Nephron progenitor cell (in vitro differentiated cells): ENCODE results near the gene KCND3.

Experiments used
- DNase-seq: peaks from one replicate; pipeline ENCODE4 v3.0.0; 2021
- H3K27ac Mint-ChIP-seq: 2 replicates; pipeline ENCODE4 v1.8.0; 2021; ENCODE audit warnings: mild to moderate bottlenecking, moderate library complexity, mixed read lengths
- H3K27me3 Mint-ChIP-seq: 2 replicates; pipeline ENCODE4 v1.8.0; 2021; ENCODE audit warnings: mild to moderate bottlenecking, low read depth, mixed read lengths; ENCODE audit not compliant: poor library complexity
- H3K36me3 Mint-ChIP-seq: 2 replicates; pipeline ENCODE4 v1.8.0; 2021; ENCODE audit warnings: low read depth, mixed read lengths
- H3K4me1 Mint-ChIP-seq: 2 replicates; pipeline ENCODE4 v1.8.0; 2021; ENCODE audit warnings: mixed read lengths
- H3K4me3 Mint-ChIP-seq: 2 replicates; pipeline ENCODE4 v1.8.0; 2021; ENCODE audit warnings: mild to moderate bottlenecking, moderate library complexity, mixed read lengths
- H3K9me3 Mint-ChIP-seq: 2 replicates; pipeline ENCODE4 v1.8.0; 2021; ENCODE audit warnings: mild to moderate bottlenecking, moderate library complexity, mixed read lengths
- TF ChIP-seq, protein P1 (sequence below): fragments of 200-600 bp; sonication (generic); IDR thresholded peaks from 2 replicates; pipeline ENCODE4 v1.5.0; 2021; ENCODE audit warnings: antibody characterized with exemption

KCND3 gene

DNA sequence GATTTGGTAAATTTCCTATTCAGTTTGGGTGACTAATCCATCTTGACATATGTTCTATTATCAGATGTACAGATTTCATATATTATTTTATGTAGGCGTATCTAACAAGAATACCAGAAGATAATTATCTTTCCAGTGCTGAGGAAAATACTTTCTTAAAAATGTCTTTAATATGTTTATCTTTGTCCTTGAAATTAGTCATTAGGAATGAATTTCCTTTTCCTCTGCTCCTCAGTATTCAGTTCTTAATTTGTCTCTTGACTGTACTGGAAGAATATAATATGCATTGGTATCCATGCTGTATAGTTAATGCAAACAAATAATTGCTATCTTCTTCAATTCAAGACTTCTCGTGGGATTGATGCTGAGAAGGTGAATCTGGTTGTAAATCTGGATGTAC lies 227.1 kb downstream of the KCND3 start:
- H3K27ac Mint-ChIP-seq = no peak overlapping the region
- H3K4me1 Mint-ChIP-seq = peaks cover 13% of the 10 kb centered on the region
- no peak overlapping the region for H3K4me3 Mint-ChIP-seq
- peaks cover 68% of the 10 kb centered on the region for H3K36me3 Mint-ChIP-seq
- TF ChIP-seq, protein P1, sequence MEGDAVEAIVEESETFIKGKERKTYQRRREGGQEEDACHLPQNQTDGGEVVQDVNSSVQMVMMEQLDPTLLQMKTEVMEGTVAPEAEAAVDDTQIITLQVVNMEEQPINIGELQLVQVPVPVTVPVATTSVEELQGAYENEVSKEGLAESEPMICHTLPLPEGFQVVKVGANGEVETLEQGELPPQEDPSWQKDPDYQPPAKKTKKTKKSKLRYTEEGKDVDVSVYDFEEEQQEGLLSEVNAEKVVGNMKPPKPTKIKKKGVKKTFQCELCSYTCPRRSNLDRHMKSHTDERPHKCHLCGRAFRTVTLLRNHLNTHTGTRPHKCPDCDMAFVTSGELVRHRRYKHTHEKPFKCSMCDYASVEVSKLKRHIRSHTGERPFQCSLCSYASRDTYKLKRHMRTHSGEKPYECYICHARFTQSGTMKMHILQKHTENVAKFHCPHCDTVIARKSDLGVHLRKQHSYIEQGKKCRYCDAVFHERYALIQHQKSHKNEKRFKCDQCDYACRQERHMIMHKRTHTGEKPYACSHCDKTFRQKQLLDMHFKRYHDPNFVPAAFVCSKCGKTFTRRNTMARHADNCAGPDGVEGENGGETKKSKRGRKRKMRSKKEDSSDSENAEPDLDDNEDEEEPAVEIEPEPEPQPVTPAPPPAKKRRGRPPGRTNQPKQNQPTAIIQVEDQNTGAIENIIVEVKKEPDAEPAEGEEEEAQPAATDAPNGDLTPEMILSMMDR = no peak
- H3K27me3 Mint-ChIP-seq = no peaks in the 10 kb centered on the region
- H3K9me3 Mint-ChIP-seq = no peaks in the 10 kb centered on the region
- DNase-seq = no peak

DNA sequence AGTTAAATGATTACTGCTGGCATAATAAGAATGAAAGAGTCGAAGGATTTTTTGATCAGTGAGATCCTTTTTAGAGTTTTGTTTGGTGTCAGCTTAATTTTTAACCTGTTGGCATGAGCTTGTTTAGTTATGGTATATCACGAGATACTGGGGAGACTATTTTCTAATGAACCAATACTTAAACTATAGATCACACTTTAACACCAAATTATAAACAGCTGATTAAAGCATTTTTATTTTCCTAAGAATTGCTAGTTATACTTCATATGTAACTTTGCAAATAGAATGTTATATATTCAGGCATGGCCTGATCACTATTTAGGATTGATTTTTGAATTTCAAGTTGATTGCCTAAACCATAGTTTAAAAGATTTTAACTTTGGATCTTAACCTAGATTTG lies 227.8 kb downstream of the KCND3 start:
- no peaks in the 10 kb centered on the region for H3K9me3 Mint-ChIP-seq
- DNase-seq = no peak
- peaks cover 64% of the 10 kb centered on the region for H3K36me3 Mint-ChIP-seq
- no peaks in the 10 kb centered on the region for H3K27me3 Mint-ChIP-seq
- peaks cover 19% of the 10 kb centered on the region for H3K4me1 Mint-ChIP-seq
- H3K4me3 Mint-ChIP-seq = no peak overlapping the region
- H3K27ac Mint-ChIP-seq = no peak overlapping the region
- TF ChIP-seq, protein P1 = no peak

DNA sequence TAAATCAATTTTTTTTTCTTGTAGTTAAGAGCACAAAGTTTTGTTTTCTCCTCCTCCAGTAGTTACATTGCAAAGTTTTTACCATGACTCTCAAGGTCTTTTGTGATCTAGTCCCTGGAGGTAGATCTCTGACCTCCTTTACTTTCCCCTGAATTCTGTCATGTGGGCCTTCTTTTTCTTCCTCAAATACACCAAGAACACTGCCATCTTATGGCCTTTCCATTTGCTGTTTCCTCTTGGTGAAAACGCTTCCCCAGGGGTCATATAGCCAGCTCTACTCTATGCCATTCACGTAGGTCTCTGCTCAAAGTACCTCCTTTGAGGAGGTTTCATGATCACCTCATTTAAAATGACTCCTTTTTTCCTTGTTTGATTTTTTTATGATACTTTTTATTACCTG lies 231.1 kb downstream of the KCND3 start:
- Mint-ChIP-seq H3K9me3 (no peaks in the 10 kb centered on the region), H3K27me3 (no peaks in the 10 kb centered on the region), H3K4me1 (peaks cover 38% of the 10 kb centered on the region), H3K4me3 (peak overlapping the region; percentile 63), H3K36me3 (peaks cover 38% of the 10 kb centered on the region), H3K27ac (no peak overlapping the region)
- TF ChIP-seq, protein P1 = no peak
- no peak for DNase-seq

DNA sequence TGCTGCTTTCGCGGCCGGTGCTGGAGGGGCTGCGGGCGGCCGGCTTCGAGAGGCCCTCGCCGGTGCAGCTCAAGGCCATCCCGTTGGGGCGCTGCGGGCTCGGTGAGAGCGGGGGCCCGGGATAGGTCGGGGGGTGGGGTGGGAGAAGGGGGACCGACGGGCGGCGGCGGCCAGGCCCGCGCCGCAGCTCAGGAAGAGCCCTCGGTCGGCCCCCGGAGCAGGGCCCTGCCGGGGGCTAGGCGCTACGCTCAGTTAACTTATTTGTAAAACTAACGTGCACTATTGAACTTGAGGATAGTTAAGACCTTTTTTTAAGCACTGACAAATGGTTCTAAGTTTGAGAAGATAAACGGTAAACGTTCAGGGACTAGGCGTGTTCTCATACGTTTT lies 233.3 kb downstream of the KCND3 start:
- Mint-ChIP-seq H3K27ac (peak overlapping the region; percentile 85), H3K9me3 (no peaks in the 10 kb centered on the region), H3K27me3 (peaks cover 7% of the 10 kb centered on the region), H3K4me1 (peaks cover 42% of the 10 kb centered on the region), H3K4me3 (peak overlapping the region; percentile 93), H3K36me3 (peaks cover 19% of the 10 kb centered on the region)
- no peak for DNase-seq
- TF ChIP-seq, protein P1 = no peak

DNA sequence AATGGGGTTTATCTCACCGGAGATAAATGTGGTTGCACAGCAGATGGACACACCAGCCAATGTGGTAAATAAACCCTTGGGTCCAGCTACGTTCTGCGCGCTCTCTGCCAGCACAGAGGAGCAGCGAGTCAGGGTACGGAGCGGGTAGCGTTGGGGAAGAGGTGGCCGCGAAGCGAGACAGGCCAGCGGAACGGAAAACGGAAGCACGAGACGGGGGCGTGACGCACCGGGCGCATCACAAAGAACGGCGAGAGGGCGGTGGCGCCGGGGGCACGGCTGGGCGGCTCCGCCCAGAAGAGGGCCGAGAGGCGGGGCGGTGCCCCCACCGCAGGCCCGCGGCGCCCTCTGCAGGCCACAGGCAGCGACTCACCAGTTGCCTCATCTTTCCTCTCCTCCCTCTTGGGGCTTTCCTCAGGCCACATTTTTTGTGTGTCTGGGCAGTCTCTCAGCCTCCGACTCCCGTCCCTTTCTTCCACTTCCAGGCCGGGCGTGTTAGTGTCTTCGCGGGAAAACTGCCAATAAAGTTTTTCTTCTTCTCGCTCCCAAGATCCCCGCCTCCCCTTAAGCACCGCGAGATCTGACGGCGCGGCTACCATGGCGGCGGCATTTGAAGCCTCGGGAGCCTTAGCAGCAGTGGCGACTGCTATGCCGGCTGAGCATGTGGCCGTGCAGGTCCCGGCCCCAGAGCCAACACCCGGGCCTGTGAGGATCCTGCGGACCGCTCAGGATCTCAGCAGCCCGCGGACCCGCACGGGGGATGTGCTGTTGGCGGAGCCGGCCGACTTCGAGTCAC lies 233.9 kb downstream of the KCND3 start, which contains the start of gene DDX20:
Gene DDX20 (plus strand): TSS at position 571 of the 793 bp plus-strand sequence. CDS start 24 bp downstream, at position 595.
- H3K9me3 Mint-ChIP-seq = no peaks in the 10 kb centered on the region
- peaks cover 7% of the 10 kb centered on the region for H3K27me3 Mint-ChIP-seq
- DNase-seq = peak; percentile 92
- TF ChIP-seq, protein P1 = peak; percentile 85
- H3K27ac Mint-ChIP-seq = peak within 1 kb of the TSS; percentile 100
- H3K4me3 Mint-ChIP-seq = peak within 1 kb of the TSS; percentile 93
- peaks cover 19% of the 10 kb centered on the region for H3K36me3 Mint-ChIP-seq
- H3K4me1 Mint-ChIP-seq = peaks cover 48% of the 10 kb centered on the region

DNA sequence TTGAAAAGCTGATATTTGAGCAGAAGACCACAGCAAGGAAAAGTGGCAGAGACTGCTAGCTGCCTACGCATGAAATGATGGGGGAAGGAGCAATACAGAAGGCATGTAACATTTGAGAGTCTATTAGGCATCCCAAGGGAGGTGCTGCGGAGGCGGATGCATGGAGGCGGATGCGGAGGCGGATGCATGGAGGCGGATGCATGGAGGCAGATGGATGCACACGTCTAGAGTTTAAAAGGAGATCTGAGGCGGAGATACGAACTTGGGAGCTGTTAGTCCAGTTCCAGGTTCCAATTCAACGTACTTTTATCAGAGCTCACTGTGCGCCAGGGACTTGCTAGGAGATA lies 234.5 kb downstream of the KCND3 start:
- TF ChIP-seq, protein P1 = no peak
- peak; percentile 61 for DNase-seq
- Mint-ChIP-seq H3K4me3 (peak overlapping the region; percentile 93), H3K36me3 (peaks cover 15% of the 10 kb centered on the region), H3K27me3 (peaks cover 7% of the 10 kb centered on the region), H3K27ac (peak overlapping the region; percentile 100), H3K4me1 (peaks cover 54% of the 10 kb centered on the region), H3K9me3 (no peaks in the 10 kb centered on the region)
